ENCODE results near the gene ADARB1. TPM values are rescaled to one million over a fixed set of nuclear protein-coding genes. Genes with fewer than 3 reads are reported as not detected.

Gene ADARB1
- total RNA-seq, 1 experiment from 2014 or later: 14.1 TPM

GRCh38 chr21:45177039-45177438 lies 102.7 kb downstream of the ADARB1 start:
- intact Hi-C loops (cut with micrococcal nuclease): no loop called here

GRCh38 chr21:45178070-45178608 lies 103.8 kb downstream of the ADARB1 start:
- TF ChIP-seq CTCF (conservative IDR thresholded peaks at IDR 0.05; ENCODE audit: low read depth, low read length): no peak
- no peak for TF ChIP-seq EZH2 (IDR thresholded peaks at IDR 0.05; ENCODE audit: low read length, unreplicated experiment)
- TF ChIP-seq EZH2phosphoT487 (IDR thresholded peaks at IDR 0.05; ENCODE audit: borderline replicate concordance, low read length): no peak
- ATAC-seq (no peak), DNase-seq (no peak)
- Histone ChIP-seq H3F3A (ENCODE audit: low read length, unreplicated experiment) (no peaks in the 10 kb centered on the region), H3K9me3 (ENCODE audit: low read length) (no peaks in the 10 kb centered on the region), H3K79me2 (ENCODE audit: low read length) (no peaks in the 10 kb centered on the region), H3K4me3 (ENCODE audit: low read length) (no peak overlapping the region), H3K9ac (ENCODE audit: low read length) (no peak overlapping the region), H3K36me3 (ENCODE audit: low read depth, low read length) (no peaks in the 10 kb centered on the region), H3K27ac (ENCODE audit: low read length) (no peak overlapping the region), H3K9me2 (replicated peaks; ENCODE audit: low read length) (no peaks in the 10 kb centered on the region), H3K4me2 (ENCODE audit: low read length) (no peak overlapping the region), H2AFZ (ENCODE audit: low read length) (no peak overlapping the region), H3K4me1 (ENCODE audit: insufficient read depth, low read length) (peaks cover 11% of the 10 kb centered on the region), H4K20me1 (ENCODE audit: low read length) (no peaks in the 10 kb centered on the region), H3K27me3 (ENCODE audit: low read length) (no peaks in the 10 kb centered on the region)
- CTCF ChIA-PET: no interaction called here
- no TSS peak for BruUV-seq (replicated peaks)
- intact Hi-C loops (cut with micrococcal nuclease): no loop called here
- POLR2A ChIA-PET (ENCODE audit: unreplicated experiment): no interaction called here

More at GRCh38 chr21:45177039-45177438, 102.7 kb downstream of the ADARB1 start:
- Histone ChIP-seq H3K79me2 (ENCODE audit: low read length) (no peaks in the 10 kb centered on the region), H3K4me3 (ENCODE audit: low read length) (no peak overlapping the region), H3K36me3 (ENCODE audit: low read depth, low read length) (no peaks in the 10 kb centered on the region), H3F3A (ENCODE audit: low read length, unreplicated experiment) (no peaks in the 10 kb centered on the region), H2AFZ (ENCODE audit: low read length) (no peak overlapping the region), H3K4me2 (ENCODE audit: low read length) (no peak overlapping the region), H4K20me1 (ENCODE audit: low read length) (no peaks in the 10 kb centered on the region), H3K9me2 (replicated peaks; ENCODE audit: low read length) (no peaks in the 10 kb centered on the region), H3K9me3 (ENCODE audit: low read length) (no peaks in the 10 kb centered on the region), H3K27me3 (ENCODE audit: low read length) (no peaks in the 10 kb centered on the region), H3K9ac (ENCODE audit: low read length) (no peak overlapping the region), H3K4me1 (ENCODE audit: insufficient read depth, low read length) (peaks cover 11% of the 10 kb centered on the region), H3K27ac (ENCODE audit: low read length) (no peak overlapping the region)
- ATAC-seq (no peak), DNase-seq (no peak)
- no TSS peak for BruUV-seq (replicated peaks)
- ChIA-PET CTCF (no interaction called here), POLR2A (ENCODE audit: unreplicated experiment) (no interaction called here)
- TF ChIP-seq CTCF (conservative IDR thresholded peaks at IDR 0.05; ENCODE audit: low read depth, low read length) (no peak), EZH2 (IDR thresholded peaks at IDR 0.05; ENCODE audit: low read length, unreplicated experiment) (no peak)

- DNase-seq: no peak
- POLR2A ChIA-PET (ENCODE audit: unreplicated experiment): no interaction called here
- intact Hi-C loops (cut with micrococcal nuclease): no loop called here
Observed at GRCh38 chr21:45178971-45179370, 104.6 kb downstream of the ADARB1 start.

More at GRCh38 chr21:45178971-45179370, 104.6 kb downstream of the ADARB1 start:
- Histone ChIP-seq H3K4me3 (ENCODE audit: low read length) (no peak overlapping the region), H3K4me2 (ENCODE audit: low read length) (no peak overlapping the region), H3K27me3 (ENCODE audit: low read length) (no peaks in the 10 kb centered on the region), H3K9me2 (replicated peaks; ENCODE audit: low read length) (no peaks in the 10 kb centered on the region), H3K79me2 (ENCODE audit: low read length) (no peaks in the 10 kb centered on the region), H3K9ac (ENCODE audit: low read length) (no peak overlapping the region), H3F3A (ENCODE audit: low read length, unreplicated experiment) (no peaks in the 10 kb centered on the region), H4K20me1 (ENCODE audit: low read length) (no peaks in the 10 kb centered on the region), H2AFZ (ENCODE audit: low read length) (no peak overlapping the region), H3K27ac (ENCODE audit: low read length) (no peak overlapping the region), H3K9me3 (ENCODE audit: low read length) (no peaks in the 10 kb centered on the region), H3K36me3 (ENCODE audit: low read depth, low read length) (no peaks in the 10 kb centered on the region), H3K4me1 (ENCODE audit: insufficient read depth, low read length) (peaks cover 11% of the 10 kb centered on the region)
- CTCF ChIA-PET: no interaction called here
- TF ChIP-seq CTCF (conservative IDR thresholded peaks at IDR 0.05; ENCODE audit: low read depth, low read length) (no peak), EZH2phosphoT487 (IDR thresholded peaks at IDR 0.05; ENCODE audit: borderline replicate concordance, low read length) (no peak), EZH2 (IDR thresholded peaks at IDR 0.05; ENCODE audit: low read length, unreplicated experiment) (no peak)
- ATAC-seq: no peak
- no TSS peak for BruUV-seq (replicated peaks)

All from PC-3 (cell line).